Measurements from ENCODE around the gene AARS2. TPM values are rescaled to one million over a fixed set of nuclear protein-coding genes. Genes with fewer than 3 reads are reported as not detected.

Gene AARS2
- total and polyA plus RNA-seq, 2 of the 8 experiments (the other 6 are each of a cell fraction or from before 2014, with no cell fraction given), result 8.6 to 20.4 TPM

GRCh38 chr6:44301782-44302564 is 11.2 kb downstream of the AARS2 start:
- no peak overlapping the region for H2AFZ ChIP-seq (ENCODE audit: low read length)
- no peak overlapping the region for H3K4ac ChIP-seq (replicated peaks; ENCODE audit: insufficient read length, low read depth, low read length)
- no peak overlapping the region for H3K56ac ChIP-seq (replicated peaks; ENCODE audit: insufficient read length, low read depth, low read length)
- no peak overlapping the region for H2BK12ac ChIP-seq (ENCODE audit: low read depth, low read length)
- no peak overlapping the region for H4K5ac ChIP-seq (ENCODE audit: insufficient read length, low read depth, low read length)
- ChIA-PET POLR2A (ENCODE audit: partially characterized antibody) (interaction anchor here (1.0 to 10.4 kb wide), 11 partner anchors 5 to 67 kb away, joined by 3 to 102 read pairs (median 4); partner anchors contain the start of genes AARS2, SLC35B2 and TMEM151B), CTCF (ENCODE audit: partially characterized antibody) (interaction anchor here (1.3 to 13.9 kb wide), 8 partner anchors 8 to 59 kb away, joined by 4 to 330 read pairs (median 35); partner anchors contain the start of genes AARS2, NFKBIE and TMEM151B)
- H3K79me2 ChIP-seq (ENCODE audit: control insufficient read depth in 1 of 2, insufficient read depth in 2 of 2, low read length in 2 of 2), result no peaks in the 10 kb centered on the region
- no peak overlapping the region for H2BK15ac ChIP-seq (ENCODE audit: low read length)
- H3K9me3 ChIP-seq (ENCODE audit: insufficient read depth in 2 of 2, low read depth in 1 of 2, low read length in 1 of 2), result no peaks in the 10 kb centered on the region
- no peak overlapping the region for H2BK20ac ChIP-seq (ENCODE audit: low read length)
- no peak overlapping the region for H3K4me2 ChIP-seq (ENCODE audit: insufficient read depth in 1 of 2, low read depth in 2 of 2, low read length in 2 of 2)
- DNase-seq (ENCODE audit: low read depth in 1 of 2, low spot score in 2 of 2), result no peak
- no peak overlapping the region for H2AK5ac ChIP-seq (ENCODE audit: low read depth, low read length)
- TF ChIP-seq RNF2 (IDR thresholded peaks at IDR 0.05; ENCODE audit: borderline replicate concordance, low read depth, low read length, missing control alignments, poor library complexity, severe bottlenecking), result no peak
- no peak for TF ChIP-seq MAX (IDR thresholded peaks at IDR 0.05)
- no peak for TF ChIP-seq YY1 (IDR thresholded peaks at IDR 0.05; ENCODE audit: low read depth, low read length)
- TF ChIP-seq SP4 (IDR thresholded peaks at IDR 0.05; ENCODE audit: low read length), result no peak
- TF ChIP-seq BCL11A (IDR thresholded peaks at IDR 0.05; ENCODE audit: low read depth in 2 of 2, low read length in 2 of 2), result no peak
- no peak for TF ChIP-seq KDM4A (IDR thresholded peaks at IDR 0.05; ENCODE audit: low read depth, low read length, severe bottlenecking)
- no peak for TF ChIP-seq SP1 (IDR thresholded peaks at IDR 0.05; ENCODE audit: low read depth, low read length)
- no peak overlapping the region for H3K18ac ChIP-seq (ENCODE audit: extremely low read depth, low read length)
- H3K23ac ChIP-seq (ENCODE audit: insufficient read length), result no peak overlapping the region
- H2BK5ac ChIP-seq (ENCODE audit: low read depth, low read length), result no peak overlapping the region
- no peaks in the 10 kb centered on the region for H3K79me1 ChIP-seq (ENCODE audit: low read depth, low read length)
- H3K27me3 ChIP-seq (replicated peaks in 1 of 4; ENCODE audit: control insufficient read depth in 3 of 4, extremely low read depth in 1 of 4, insufficient read depth in 3 of 4, low read length in 3 of 4), result peaks cover 0 to 4% (median 1%) of the 10 kb centered on the region in 4 experiments; a peak in 3 of 7 replicates
- no peak overlapping the region for H4K8ac ChIP-seq (ENCODE audit: extremely low read depth, insufficient read depth, low read length)
- 0 out of 7 replicates have a peak overlapping the region, but pooled peaks of 1 of the 4 experiments have one; percentile 5 for H3K9ac ChIP-seq (replicated peaks in 1 of 4; ENCODE audit: extremely low read depth in 1 of 4, low read depth in 3 of 4, low read length in 3 of 4)
- WGBS, 2 experiments (ENCODE audit: extremely low coverage in 1 of 2, insufficient coverage in 1 of 2, insufficient read length in 1 of 2, insufficient replicate concordance in 2 of 2, low coverage in 1 of 2, low lambda C conversion rate in 2 of 2, missing lambda C conversion rate in 1 of 2), result 96% methylated on average over 14 of the region's 14 CpGs; no CpG with 5 or more reads in 1 of the 2 experiments
- H4K20me1 ChIP-seq (replicated peaks in 1 of 2; ENCODE audit: control insufficient read depth in 1 of 2, insufficient read depth in 2 of 2, low read length in 2 of 2), result peaks cover 2 to 3% of the 10 kb centered on the region in 2 experiments
- no peak overlapping the region for H2BK120ac ChIP-seq (replicated peaks; ENCODE audit: low read depth, low read length)
- H3K14ac ChIP-seq (ENCODE audit: insufficient read length), result no peak overlapping the region
- H3K36me3 ChIP-seq (ENCODE audit: control insufficient read depth in 2 of 4, insufficient read depth in 4 of 4, low read length in 3 of 4), result peaks cover 20 to 53% (median 42%) of the 10 kb centered on the region in 4 experiments
- H4K91ac ChIP-seq (replicated peaks; ENCODE audit: insufficient read length, low read length), result no peak overlapping the region
- H3K4me3 ChIP-seq (ENCODE audit: extremely low read depth in 1 of 4, insufficient read depth in 2 of 4, low read depth in 3 of 4, low read length in 4 of 4), result no peak overlapping the region
- H3K23me2 ChIP-seq (ENCODE audit: low read depth, low read length), result peaks cover 11% of the 10 kb centered on the region
- FAIRE-seq, result no peak
- peaks cover 0 to 9% (median 4%) of the 10 kb centered on the region in 4 experiments; a peak in 3 of 7 replicates for H3K4me1 ChIP-seq (replicated peaks in 1 of 4; ENCODE audit: control insufficient read depth in 3 of 4, insufficient read depth in 4 of 4, low read length in 3 of 4)
- H3K27ac ChIP-seq (ENCODE audit: low read depth, low read length), result no peak overlapping the region
